HL-60/S4 (cell line): ENCODE results near the gene LRFN4.

Source experiments
- in situ Hi-C: fragments of 300-500 bp; cut with MboI; formaldehyde crosslinking; loops from 2 replicates; pipeline ENCODE4 v1.14.3; 2022; ENCODE audit warnings: low sequenced_read_pairs

Gene LRFN4

GRCh38 chr11:66885950-66886440, 29.1 kb downstream of the LRFN4 start:
- in situ Hi-C loops: no loop called here

- in situ Hi-C loops: no loop called here
These were observed 29.9 kb downstream of the LRFN4 start for GRCh38 chr11:66886671-66887221.

GRCh38 chr11:66887526-66887925, 30.7 kb downstream of the LRFN4 start:
- in situ Hi-C loops: no loop called here

GRCh38 chr11:66888282-66888681, 31.4 kb downstream of the LRFN4 start:
- in situ Hi-C loops: no loop called here

GRCh38 chr11:66889960-66890359, 33.1 kb downstream of the LRFN4 start:
- in situ Hi-C loops: no loop called here

GRCh38 chr11:66891851-66892660, 35.2 kb downstream of the LRFN4 start:
- in situ Hi-C loops: no loop called here

- in situ Hi-C loops: no loop called here
These were observed 36.0 kb downstream of the LRFN4 start for GRCh38 chr11:66892911-66893310.

- in situ Hi-C loops: no loop called here
These were observed 37.3 kb downstream of the LRFN4 start for GRCh38 chr11:66894141-66894540.

- in situ Hi-C loops: no loop called here
These were observed 45.1 kb downstream of the LRFN4 start for GRCh38 chr11:66901964-66902390.

- in situ Hi-C loops: no loop called here
These were observed 45.8 kb downstream of the LRFN4 start for GRCh38 chr11:66902486-66903177.

GRCh38 chr11:66904055-66904454, 47.2 kb downstream of the LRFN4 start:
- in situ Hi-C loops: no loop called here

GRCh38 chr11:66904561-66904960, 47.7 kb downstream of the LRFN4 start:
- in situ Hi-C loops: no loop called here

GRCh38 chr11:66904981-66905521, 48.2 kb downstream of the LRFN4 start:
- in situ Hi-C loops: no loop called here

GRCh38 chr11:66905631-66906030, 48.8 kb downstream of the LRFN4 start:
- in situ Hi-C loops: no loop called here

- in situ Hi-C loops: no loop called here
These were observed 49.3 kb downstream of the LRFN4 start for GRCh38 chr11:66906061-66906733.

GRCh38 chr11:66907751-66908630, 51.1 kb downstream of the LRFN4 start:
- in situ Hi-C loops: no loop called here

- in situ Hi-C loops: no loop called here
These were observed 52.3 kb downstream of the LRFN4 start for GRCh38 chr11:66909181-66909580.

GRCh38 chr11:66910016-66910415, 53.2 kb downstream of the LRFN4 start:
- in situ Hi-C loops: no loop called here
